K562 (cell line): ENCODE measurements around the gene APEX2. TPM values are rescaled to one million over a fixed set of nuclear protein-coding genes. Genes with fewer than 3 reads are reported as not detected.

Source experiments
- ARID3A ChIP-seq: IDR thresholded peaks from 2 replicates; pipeline ENCODE4 v1.6.1; 2012; ENCODE audit warnings: low read depth, low read length, improper control_type of control experiment, borderline replicate concordance
- ARID3B ChIP-seq: fragments of 250-450 bp; sonication (Bioruptor Pico); IDR thresholded peaks from 2 replicates; pipeline ENCODE4 v1.4.0; 2020; ENCODE audit warnings: borderline replicate concordance
- CBX2 ChIP-seq: fragments of 200-600 bp; sonication (generic); IDR thresholded peaks from one replicate; pipeline ENCODE4 v1.6.1; 2012; ENCODE audit warnings: mild to moderate bottlenecking, low read length, inconsistent platforms; ENCODE audit not compliant: insufficient read depth, poor library complexity, severe bottlenecking
- CREB5 ChIP-seq: fragments of 250-450 bp; sonication (Bioruptor Pico); IDR thresholded peaks from 2 replicates; pipeline ENCODE4 v1.5.0; 2020; ENCODE audit warnings: mild to moderate bottlenecking
- CTBP1 ChIP-seq: fragments of 450-650 bp; IDR thresholded peaks from 2 replicates; pipeline ENCODE4 v1.6.1; 2016; ENCODE audit warnings: borderline replicate concordance
- DEAF1 ChIP-seq: fragments of 450-650 bp; formaldehyde crosslinking; IDR thresholded peaks from 2 replicates; pipeline ENCODE4 v1.4.0; 2020; ENCODE audit warnings: mild to moderate bottlenecking, moderate library complexity
- GTF2F1 ChIP-seq: IDR thresholded peaks from 2 replicates; pipeline ENCODE4 v1.6.1; 2011; ENCODE audit warnings: low read depth, low read length, improper control_type of control experiment
- MED1 ChIP-seq: sonication (generic); formaldehyde crosslinking; IDR thresholded peaks from 2 replicates; pipeline ENCODE4 v1.8.1; 2023; ENCODE audit warnings: missing genetic modification reagents, borderline replicate concordance
- MTA3 ChIP-seq: fragments of 450-650 bp; formaldehyde crosslinking; IDR thresholded peaks from 2 replicates; pipeline ENCODE4 v1.6.1; 2017; ENCODE audit warnings: mild to moderate bottlenecking, borderline replicate concordance
- NKRF ChIP-seq: fragments of 450-650 bp; IDR thresholded peaks from 2 replicates; pipeline ENCODE4 v1.6.1; 2016; ENCODE audit warnings: borderline replicate concordance
- POLR2A ChIP-seq: fragments of 450-650 bp; conservative IDR thresholded peaks from 2 replicates; pipeline ENCODE4 v1.6.1; 2016
- POLR3G ChIP-seq: IDR thresholded peaks from 2 replicates; pipeline ENCODE4 v1.6.1; 2011; ENCODE audit not compliant: insufficient read length, insufficient replicate concordance; ENCODE audit errors: extremely low read depth
- SNIP1 ChIP-seq: fragments of 450-650 bp; IDR thresholded peaks from 2 replicates; pipeline ENCODE4 v1.7.1; 2017; ENCODE audit warnings: low read depth, mild to moderate bottlenecking
- THRA ChIP-seq: fragments of 450-650 bp; IDR thresholded peaks from 2 replicates; pipeline ENCODE4 v1.6.1; 2017; ENCODE audit warnings: mild to moderate bottlenecking, moderate library complexity
- ZEB2 ChIP-seq: fragments of 450-650 bp; IDR thresholded peaks from 2 replicates; pipeline ENCODE4 v1.6.1; 2016
- ZFX ChIP-seq: sonication (generic); formaldehyde crosslinking; IDR thresholded peaks from 2 replicates; pipeline ENCODE4 v1.8.0; 2022; ENCODE audit warnings: mild to moderate bottlenecking, missing genetic modification reagents, moderate library complexity
- ZKSCAN3 ChIP-seq: fragments of 250-450 bp; sonication (Bioruptor Pico); IDR thresholded peaks from 2 replicates; pipeline ENCODE4 v1.4.0; 2020
- ZNF133 ChIP-seq: fragments of 250-450 bp; sonication (Bioruptor Pico); IDR thresholded peaks from 2 replicates; pipeline ENCODE4 v1.4.0; 2020; ENCODE audit warnings: mild to moderate bottlenecking
- ZNF507 ChIP-seq: conservative IDR thresholded peaks from 2 replicates; pipeline ENCODE4 v1.6.1; 2017; ENCODE audit warnings: missing genetic modification characterization, missing compliant biosample characterization
- ZNF589 ChIP-seq: fragments of 200-800 bp; sonication (Bioruptor generic); IDR thresholded peaks from 2 replicates; pipeline ENCODE4 v1.6.1; 2016; ENCODE audit warnings: low read depth, missing genetic modification characterization, missing compliant biosample characterization
- ZNF778 ChIP-seq: fragments of 450-650 bp; formaldehyde crosslinking; IDR thresholded peaks from 2 replicates; pipeline ENCODE4 v1.4.0; 2020; ENCODE audit warnings: mild to moderate bottlenecking, moderate library complexity
- polyA plus RNA-seq, 8 experiments: library from polyadenylated mRNA; depleted of rRNA in 4 of 8; stranded (reverse) in 5 of 8; unstranded in 3 of 8; fragments of >200 nt; fragmentation: Nextera tagmentation in 2 of 8; fragmentation: Illumina TruSeq in 1 of 8; extraction: Ambion mirVana in 2 of 8; extraction: Trizol in 1 of 8; gene quantifications; 2 replicates each; pipeline versions ENCODE4 v1.2.1 to v1.2.3, GENCODE V29; 2011 to 2014; ENCODE audit warnings: inconsistent platforms in 1 of 8, missing spikeins in 1 of 8
- total RNA-seq, 7 experiments: library from RNA; depleted of rRNA in 6 of 7; stranded (reverse); fragments of >200 nt in 6 of 7; fragmentation: Illumina TruSeq in 2 of 7; extraction: Trizol in 2 of 7; gene quantifications; 2 replicates each; pipeline versions ENCODE4 v1.2.1 to v1.2.3, GENCODE V29; 2011 to 2021; ENCODE audit warnings: low replicate concordance in 1 of 7

The APEX2 gene
- total and polyA plus RNA-seq, 9 of the 15 experiments (the other 6 are each of a cell fraction or from before 2014, with no cell fraction given) = 9.4 to 34.2 (median 25.9) TPM

GRCh38 chrX:55014897-55015299, 14.7 kb downstream of the APEX2 start (continued):
- TF ChIP-seq GTF2F1 (no peak), ZNF589 (CRISPR knock-in tag) (peak; percentile 87), ZNF778 (CRISPR knock-in tag) (no peak), ARID3B (CRISPR knock-in tag) (no peak), MTA3 (peak; percentile 67; the same call in 1 of the 2 replicates), ZNF133 (CRISPR knock-in tag) (no peak), DEAF1 (no peak), ZNF507 (tag) (no peak), POLR3G (no peak), SNIP1 (no peak), CREB5 (CRISPR knock-in tag) (no peak), MED1 (CRISPR knock-in tag) (no peak), POLR2A (no peak), CTBP1 (0 out of 2 replicates have a peak, but pooled peaks have one; percentile 52), ZEB2 (no peak; the same call in 1 of the 2 replicates), ZFX (CRISPR knock-in tag) (peak; percentile 52; the same call in 1 of the 2 replicates), CBX2 (no peak), THRA (no peak), ARID3A (no peak), ZKSCAN3 (CRISPR knock-in tag) (no peak), NKRF (no peak)
